ENCODE data around the gene GNG12. TPM values are rescaled to one million over a fixed set of nuclear protein-coding genes. Genes with fewer than 3 reads are reported as not detected.
A peak's percentile ranks its signal among the peaks of the same experiment; 100 is the strongest.

Gene GNG12
- total RNA-seq, 1 experiment from 2014 or later, result 66.1 TPM

DNA sequence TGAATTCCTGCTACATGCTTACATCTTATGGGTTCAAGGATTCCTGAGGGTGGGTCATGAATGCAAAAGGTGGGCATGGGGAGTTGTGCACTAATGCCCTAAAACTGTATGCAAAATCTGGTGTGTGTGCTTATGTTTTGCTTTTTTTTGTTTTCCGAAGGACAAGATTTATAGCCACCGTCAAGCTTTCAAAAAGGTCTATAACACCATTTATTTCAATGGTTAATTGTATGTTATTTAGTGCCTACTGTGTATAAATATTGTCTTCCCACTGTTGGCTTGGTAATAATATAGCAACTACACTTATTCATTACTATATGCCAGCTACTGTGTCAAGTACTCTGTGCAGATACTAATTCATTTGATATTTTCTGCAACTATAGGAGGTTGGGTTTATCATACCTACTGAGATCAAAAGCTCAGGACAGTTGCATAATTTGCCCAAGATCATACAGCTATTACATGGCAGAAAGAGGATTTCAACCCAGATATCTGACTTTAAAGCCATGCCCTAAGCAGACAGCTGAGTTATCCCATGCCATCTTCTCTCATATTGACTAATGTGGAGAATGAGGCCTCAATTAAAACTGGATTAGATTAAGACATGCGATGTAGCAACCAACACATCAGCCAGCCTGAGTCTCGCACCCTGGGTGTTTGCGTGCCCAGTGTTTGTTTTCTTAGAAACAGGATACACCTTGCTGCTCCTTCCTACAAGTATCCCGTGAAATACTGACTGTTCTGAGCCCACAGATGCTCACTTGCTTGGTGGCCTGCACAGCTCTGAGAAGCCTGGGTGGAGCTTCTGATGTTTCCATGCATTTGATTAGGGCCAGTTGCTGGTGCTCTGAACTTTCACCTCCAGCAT, 113.7 kb downstream of the GNG12 start:
- Histone ChIP-seq H4K20me1 (ENCODE audit: low read length) (no peaks in the 10 kb centered on the region), H3K4me3 (ENCODE audit: low read length) (no peak overlapping the region), H3K36me3 (ENCODE audit: low read depth, low read length) (no peaks in the 10 kb centered on the region), H3K27ac (ENCODE audit: low read length) (no peak overlapping the region), H3K9me3 (ENCODE audit: low read length) (no peaks in the 10 kb centered on the region), H3K9ac (ENCODE audit: low read length) (no peak overlapping the region), H2AFZ (ENCODE audit: low read length) (no peak overlapping the region), H3K79me2 (ENCODE audit: low read length) (0 out of 2 replicates have a peak, but pooled peaks cover 6% of the 10 kb centered on the region), H3K4me1 (ENCODE audit: insufficient read depth, low read length) (peaks cover 62% of the 10 kb centered on the region), H3K4me2 (ENCODE audit: low read length) (no peak overlapping the region), H3F3A (ENCODE audit: low read length, unreplicated experiment) (no peaks in the 10 kb centered on the region), H3K9me2 (replicated peaks; ENCODE audit: low read length) (no peaks in the 10 kb centered on the region), H3K27me3 (ENCODE audit: low read length) (no peaks in the 10 kb centered on the region)
- ATAC-seq, result no peak
- TF ChIP-seq, protein P1, sequence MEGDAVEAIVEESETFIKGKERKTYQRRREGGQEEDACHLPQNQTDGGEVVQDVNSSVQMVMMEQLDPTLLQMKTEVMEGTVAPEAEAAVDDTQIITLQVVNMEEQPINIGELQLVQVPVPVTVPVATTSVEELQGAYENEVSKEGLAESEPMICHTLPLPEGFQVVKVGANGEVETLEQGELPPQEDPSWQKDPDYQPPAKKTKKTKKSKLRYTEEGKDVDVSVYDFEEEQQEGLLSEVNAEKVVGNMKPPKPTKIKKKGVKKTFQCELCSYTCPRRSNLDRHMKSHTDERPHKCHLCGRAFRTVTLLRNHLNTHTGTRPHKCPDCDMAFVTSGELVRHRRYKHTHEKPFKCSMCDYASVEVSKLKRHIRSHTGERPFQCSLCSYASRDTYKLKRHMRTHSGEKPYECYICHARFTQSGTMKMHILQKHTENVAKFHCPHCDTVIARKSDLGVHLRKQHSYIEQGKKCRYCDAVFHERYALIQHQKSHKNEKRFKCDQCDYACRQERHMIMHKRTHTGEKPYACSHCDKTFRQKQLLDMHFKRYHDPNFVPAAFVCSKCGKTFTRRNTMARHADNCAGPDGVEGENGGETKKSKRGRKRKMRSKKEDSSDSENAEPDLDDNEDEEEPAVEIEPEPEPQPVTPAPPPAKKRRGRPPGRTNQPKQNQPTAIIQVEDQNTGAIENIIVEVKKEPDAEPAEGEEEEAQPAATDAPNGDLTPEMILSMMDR (conservative IDR thresholded peaks at IDR 0.05; ENCODE audit: low read depth, low read length), result no peak
- TF ChIP-seq EZH2phosphoT487 (IDR thresholded peaks at IDR 0.05; ENCODE audit: borderline replicate concordance, low read length) (no peak), EZH2 (IDR thresholded peaks at IDR 0.05; ENCODE audit: low read length, unreplicated experiment) (no peak)
- ChIA-PET CTCF (no interaction called here), POLR2A (ENCODE audit: unreplicated experiment) (no interaction called here)
- DNase-seq, result no peak
- intact Hi-C loops (cut with micrococcal nuclease), result loop anchor here (5.0 kb wide), 1 partner anchor 33 kb away; no protein-coding TSS in a partner anchor
- no TSS peak for BruUV-seq (replicated peaks)

DNA sequence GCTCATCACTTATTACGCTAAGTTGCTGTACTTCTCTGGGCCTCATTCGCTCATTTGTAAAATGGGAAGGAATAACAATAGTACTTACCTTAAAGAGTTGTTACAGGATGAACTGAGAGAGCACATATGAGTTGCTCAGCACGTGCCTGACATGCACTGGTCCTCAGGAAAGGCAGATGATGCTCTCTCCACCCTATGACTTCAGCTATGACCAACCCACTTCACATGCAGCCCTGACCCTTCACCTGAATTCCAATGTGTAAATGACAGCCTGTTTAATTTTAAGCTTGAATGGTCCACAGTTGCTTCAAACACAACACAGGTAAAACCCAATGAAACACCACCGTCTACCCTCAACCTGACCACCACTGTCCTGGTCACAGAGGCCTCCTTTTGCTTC, 115.4 kb downstream of the GNG12 start:
- Histone ChIP-seq H4K20me1 (ENCODE audit: low read length) (no peaks in the 10 kb centered on the region), H3K9ac (ENCODE audit: low read length) (no peak overlapping the region), H3K4me1 (ENCODE audit: insufficient read depth, low read length) (peaks cover 61% of the 10 kb centered on the region), H3K9me3 (ENCODE audit: low read length) (no peaks in the 10 kb centered on the region), H3K79me2 (ENCODE audit: low read length) (0 out of 2 replicates have a peak, but pooled peaks cover 9% of the 10 kb centered on the region), H3K9me2 (replicated peaks; ENCODE audit: low read length) (no peaks in the 10 kb centered on the region), H3K27me3 (ENCODE audit: low read length) (no peaks in the 10 kb centered on the region), H2AFZ (ENCODE audit: low read length) (no peak overlapping the region), H3K36me3 (ENCODE audit: low read depth, low read length) (no peaks in the 10 kb centered on the region), H3F3A (ENCODE audit: low read length, unreplicated experiment) (no peaks in the 10 kb centered on the region), H3K27ac (ENCODE audit: low read length) (peak overlapping the region; percentile 30), H3K4me3 (ENCODE audit: low read length) (no peak overlapping the region), H3K4me2 (ENCODE audit: low read length) (peak overlapping the region; percentile 37; the same call in 1 of the 2 replicates)
- intact Hi-C loops (cut with micrococcal nuclease), result loop anchor here (5.0 kb wide), 1 partner anchor 34 kb away; no protein-coding TSS in a partner anchor
- CTCF ChIA-PET, result no interaction called here
- POLR2A ChIA-PET (ENCODE audit: unreplicated experiment), result no interaction called here
- BruUV-seq (replicated peaks), result no TSS peak
- DNase-seq (peak; percentile 58), ATAC-seq (no peak)
- TF ChIP-seq EZH2 (IDR thresholded peaks at IDR 0.05; ENCODE audit: low read length, unreplicated experiment), result no peak

DNA sequence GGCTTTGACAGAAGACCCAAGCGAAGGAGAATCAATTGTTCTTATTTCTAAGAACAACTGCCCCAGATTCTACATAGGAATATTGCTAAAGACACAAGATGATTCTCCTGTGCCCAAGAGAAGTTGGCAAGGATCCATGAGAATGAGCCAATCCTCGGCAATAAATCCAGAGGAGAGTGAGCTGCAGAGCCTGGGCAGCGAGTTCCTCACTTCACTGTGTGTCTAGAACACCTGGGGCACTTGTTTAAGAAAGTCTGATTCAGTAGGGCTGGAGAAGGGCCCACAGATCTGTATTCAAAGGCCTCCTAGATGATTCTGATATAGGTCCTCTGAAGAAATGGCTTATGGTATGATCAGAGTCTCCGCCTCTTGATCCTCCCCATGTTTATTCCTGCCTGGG, 116.5 kb downstream of the GNG12 start:
- Histone ChIP-seq H3K27ac (ENCODE audit: low read length) (peak overlapping the region; percentile 27), H3K9me2 (replicated peaks; ENCODE audit: low read length) (no peaks in the 10 kb centered on the region), H3K4me2 (ENCODE audit: low read length) (0 out of 2 replicates have a peak overlapping the region, but pooled peaks have one; percentile 14), H3K27me3 (ENCODE audit: low read length) (no peaks in the 10 kb centered on the region), H3K9ac (ENCODE audit: low read length) (no peak overlapping the region), H3K36me3 (ENCODE audit: low read depth, low read length) (no peaks in the 10 kb centered on the region; the same call in 1 of the 2 replicates), H3F3A (ENCODE audit: low read length, unreplicated experiment) (no peaks in the 10 kb centered on the region), H3K4me1 (ENCODE audit: insufficient read depth, low read length) (peaks cover 56% of the 10 kb centered on the region), H3K79me2 (ENCODE audit: low read length) (0 out of 2 replicates have a peak, but pooled peaks cover 8% of the 10 kb centered on the region), H3K9me3 (ENCODE audit: low read length) (no peaks in the 10 kb centered on the region), H3K4me3 (ENCODE audit: low read length) (no peak overlapping the region), H4K20me1 (ENCODE audit: low read length) (no peaks in the 10 kb centered on the region), H2AFZ (ENCODE audit: low read length) (no peak overlapping the region)
- ATAC-seq (peak; percentile 54), DNase-seq (peak; percentile 88)
- TF ChIP-seq, protein P1 (conservative IDR thresholded peaks at IDR 0.05; ENCODE audit: low read depth, low read length), result no peak
- TF ChIP-seq EZH2phosphoT487 (IDR thresholded peaks at IDR 0.05; ENCODE audit: borderline replicate concordance, low read length), result no peak
- no peak for TF ChIP-seq EZH2 (IDR thresholded peaks at IDR 0.05; ENCODE audit: low read length, unreplicated experiment)
- CTCF ChIA-PET, result interaction anchor here (0.7 kb wide), 1 partner anchor 185 kb away, joined by 3 read pairs; no protein-coding TSS in a partner anchor
- intact Hi-C loops (cut with micrococcal nuclease), result loop anchor here (5.0 kb wide), 1 partner anchor 36 kb away; no protein-coding TSS in a partner anchor
- BruUV-seq (replicated peaks), result no TSS peak
- POLR2A ChIA-PET (ENCODE audit: unreplicated experiment), result no interaction called here
